NCI-H1436 (cell line): ENCODE results near the gene HOXA2.

Source experiments
- DNase-seq: peaks from one replicate; lab custom pipeline; 2025; lab: John Stamatoyannopoulos, UW

Gene HOXA2

DNA sequence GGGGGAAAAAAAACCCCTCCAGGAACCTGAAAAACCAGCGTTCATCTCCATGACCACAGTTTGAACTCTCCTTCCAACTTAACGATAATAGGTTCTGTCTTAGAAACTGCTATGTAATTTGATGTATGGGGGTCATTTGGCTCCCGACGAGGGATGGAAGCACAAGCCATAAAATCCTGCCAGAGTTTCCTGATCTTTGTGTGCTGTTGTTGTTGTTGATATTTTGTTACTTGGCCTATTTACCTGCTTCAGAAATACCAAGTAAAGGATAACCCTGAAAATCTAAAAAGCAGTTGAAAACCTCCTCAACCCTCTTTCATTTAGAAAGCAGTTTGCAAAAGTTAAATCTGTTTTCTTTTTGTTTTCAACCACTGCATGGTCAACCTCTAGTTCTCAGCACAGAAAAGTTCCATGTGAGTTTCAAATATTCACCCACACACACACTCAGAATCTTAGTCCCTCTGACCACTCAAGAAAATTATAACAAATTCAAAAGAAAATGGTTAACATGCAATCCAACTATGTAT is 9.3 kb upstream of the HOXA2 start:
- DNase-seq = no peak

- no peak for DNase-seq
Observed at GRCh38 chr7:27111042-27111750, 8.7 kb upstream of the HOXA2 start.

DNA sequence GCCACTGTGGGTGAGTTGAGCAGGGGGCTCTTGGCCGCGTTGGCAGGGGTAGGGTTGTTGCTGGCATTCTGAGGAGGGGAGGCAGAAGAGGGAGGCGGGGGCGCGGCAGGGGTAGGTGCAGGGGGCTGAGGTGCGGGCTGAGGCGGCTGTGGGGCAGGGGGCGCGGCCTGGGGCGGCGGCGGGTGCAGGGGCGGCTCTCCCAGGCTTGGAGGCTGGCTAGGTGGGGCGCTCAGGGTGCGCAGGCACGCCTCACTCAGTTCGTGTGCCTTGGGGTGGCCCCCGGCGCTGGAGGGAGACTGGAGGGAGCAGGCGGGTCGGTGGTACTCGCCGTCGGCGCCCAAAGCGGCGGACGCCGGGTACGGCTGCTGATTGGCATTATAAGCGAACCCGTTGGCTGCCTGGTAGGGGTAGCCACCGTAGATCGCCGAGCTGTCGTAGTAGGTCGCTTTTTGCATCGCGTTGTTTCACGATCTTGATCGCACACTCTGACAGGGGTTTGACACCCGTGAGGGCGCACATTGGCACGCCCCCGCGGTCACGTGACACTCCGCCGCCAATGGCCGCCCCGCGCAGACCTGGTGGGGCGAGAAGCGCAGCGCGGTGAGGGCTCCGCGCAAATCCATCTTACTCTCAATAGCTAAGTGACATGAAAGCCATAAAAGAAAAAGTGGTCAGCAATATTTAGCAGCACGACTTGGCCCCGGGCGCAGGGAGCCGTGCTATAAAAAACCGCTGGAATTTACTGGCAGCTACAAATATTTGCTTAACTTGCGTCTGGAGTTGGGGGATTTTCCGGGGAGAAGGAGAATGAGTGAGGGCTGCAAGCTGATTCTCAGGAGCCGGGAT is 7.9 kb upstream of the HOXA2 start:
- DNase-seq = no peak

- DNase-seq = no peak
Observed at GRCh38 chr7:27109466-27110185, 7.1 kb upstream of the HOXA2 start.

GRCh38 chr7:27108390-27109127 is 6.1 kb upstream of the HOXA2 start:
- DNase-seq = no peak

DNA sequence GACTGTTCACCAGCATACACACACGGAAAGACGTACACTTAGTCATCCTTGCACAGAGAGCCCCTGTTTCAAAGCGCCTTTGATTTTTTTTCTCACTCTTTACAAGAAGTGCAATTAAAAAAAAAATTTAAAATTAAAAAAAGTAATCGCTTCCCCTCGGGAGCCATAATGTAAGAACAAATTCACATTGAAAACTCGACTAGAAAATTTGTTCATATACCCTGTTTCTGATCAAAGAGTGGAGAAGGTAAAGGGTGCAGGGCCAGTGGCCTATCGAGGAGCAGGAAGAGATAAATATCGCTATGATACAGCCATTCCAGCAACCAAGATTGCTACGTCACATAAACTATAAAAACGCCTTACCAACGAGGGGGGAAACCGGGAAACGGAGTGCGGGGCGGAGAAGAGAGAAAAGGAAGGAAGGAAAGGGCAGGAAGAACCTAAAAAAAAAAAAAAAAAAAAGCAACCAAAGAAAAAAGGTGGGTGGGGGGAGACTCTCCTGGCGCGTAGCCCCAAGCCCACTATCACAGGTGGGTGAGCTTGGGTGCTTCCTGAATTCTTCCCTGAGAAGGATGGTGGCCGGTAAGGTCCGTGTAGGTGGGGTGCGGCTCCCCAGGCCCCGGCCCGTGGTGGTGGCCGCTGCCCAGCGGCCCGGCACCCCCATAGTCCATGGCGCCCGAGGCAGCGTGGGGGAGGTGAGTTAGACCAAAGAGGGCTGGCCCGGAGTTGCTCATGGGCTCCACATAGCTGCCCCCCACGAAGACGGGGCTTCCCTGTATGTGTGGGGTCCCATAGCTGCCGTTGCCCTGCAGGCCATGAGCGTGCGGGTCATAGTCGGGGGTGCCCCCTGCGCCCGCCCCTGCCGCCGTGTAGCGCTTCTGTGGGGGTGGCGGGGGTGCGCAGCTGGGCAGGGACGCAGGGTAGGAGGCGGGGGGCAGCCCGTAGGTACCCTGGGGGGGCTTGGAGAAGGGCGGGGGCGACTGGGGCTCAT is 5.2 kb upstream of the HOXA2 start:
- DNase-seq = no peak

- no peak for DNase-seq
Observed at GRCh38 chr7:27106901-27107240, 4.4 kb upstream of the HOXA2 start.

- no peak for DNase-seq
Observed at GRCh38 chr7:27106181-27106900, 3.9 kb upstream of the HOXA2 start.

DNA sequence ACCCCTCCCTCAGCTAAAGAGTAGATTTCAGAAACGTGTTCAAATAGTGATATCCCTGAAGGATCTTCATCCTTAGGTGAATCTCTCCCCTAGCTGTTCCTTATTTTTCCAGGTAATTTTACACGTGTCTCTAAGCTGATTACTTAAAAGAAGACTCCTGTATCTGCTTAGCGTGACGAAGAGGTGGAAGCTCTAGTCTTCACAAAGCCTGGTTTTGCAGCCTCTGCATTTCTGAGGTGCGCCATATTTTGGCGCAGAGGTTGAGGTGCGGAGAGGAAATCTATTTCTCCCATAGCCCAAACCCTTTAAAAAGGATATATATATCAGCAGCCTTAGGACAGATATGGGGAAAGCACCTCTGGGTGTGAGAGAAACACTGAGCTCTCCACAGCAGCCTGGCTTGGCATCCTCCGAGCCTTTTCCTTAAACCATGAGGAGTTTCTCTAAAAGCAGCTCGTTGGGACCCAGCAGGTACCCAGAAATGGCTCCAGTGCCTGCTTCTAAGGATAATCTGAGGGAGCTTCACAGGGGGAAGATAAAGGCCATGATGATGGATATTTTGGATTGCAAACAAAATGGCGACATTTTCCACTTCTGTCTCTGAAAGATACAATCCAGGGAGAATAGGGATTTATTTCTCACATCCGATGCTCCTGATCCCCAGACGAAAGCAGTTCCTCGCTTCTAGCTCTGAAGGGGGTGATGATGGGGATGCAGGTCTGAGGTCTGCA is 3.0 kb upstream of the HOXA2 start:
- no peak for DNase-seq

DNA sequence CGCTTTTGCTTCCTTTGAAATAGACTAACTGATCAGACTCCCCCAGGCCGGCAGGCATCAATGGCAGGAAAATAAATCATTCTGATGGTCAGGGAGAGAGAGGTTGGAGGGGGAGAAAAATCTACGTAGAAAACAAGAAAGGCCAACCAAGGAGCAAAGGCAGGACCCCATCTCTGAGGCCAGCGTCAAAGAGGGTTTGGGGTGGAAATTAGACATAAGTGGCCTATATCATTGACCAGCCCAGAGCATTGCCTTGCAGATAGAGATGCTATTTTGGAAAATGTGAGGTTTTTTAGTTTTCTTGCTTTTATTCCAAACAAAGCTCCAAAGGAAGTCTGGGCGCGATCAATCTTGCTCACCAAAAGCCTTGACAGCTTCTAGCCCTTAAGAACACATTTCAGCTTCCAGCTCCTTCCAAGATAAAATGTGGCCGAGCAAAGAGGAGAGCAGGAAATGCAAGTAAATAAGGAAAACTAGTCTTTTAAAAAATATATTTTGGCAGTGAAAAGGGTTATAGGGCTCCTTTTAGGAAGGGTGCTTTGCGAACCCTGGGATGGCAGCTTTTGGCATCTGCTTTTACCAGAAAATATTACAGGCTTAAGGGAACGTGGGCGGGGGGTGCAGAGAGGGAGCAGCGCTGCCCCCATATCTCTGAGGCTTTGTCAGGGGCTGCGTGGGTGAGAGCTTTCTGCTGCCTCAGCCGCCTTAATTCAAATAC is 2.0 kb upstream of the HOXA2 start:
- no peak for DNase-seq

GRCh38 chr7:27103489-27104226 is 1.2 kb upstream of the HOXA2 start:
- no peak for DNase-seq

- DNase-seq = no peak
Observed at GRCh38 chr7:27101957-27102580, 414 bp downstream of the HOXA2 start.

DNA sequence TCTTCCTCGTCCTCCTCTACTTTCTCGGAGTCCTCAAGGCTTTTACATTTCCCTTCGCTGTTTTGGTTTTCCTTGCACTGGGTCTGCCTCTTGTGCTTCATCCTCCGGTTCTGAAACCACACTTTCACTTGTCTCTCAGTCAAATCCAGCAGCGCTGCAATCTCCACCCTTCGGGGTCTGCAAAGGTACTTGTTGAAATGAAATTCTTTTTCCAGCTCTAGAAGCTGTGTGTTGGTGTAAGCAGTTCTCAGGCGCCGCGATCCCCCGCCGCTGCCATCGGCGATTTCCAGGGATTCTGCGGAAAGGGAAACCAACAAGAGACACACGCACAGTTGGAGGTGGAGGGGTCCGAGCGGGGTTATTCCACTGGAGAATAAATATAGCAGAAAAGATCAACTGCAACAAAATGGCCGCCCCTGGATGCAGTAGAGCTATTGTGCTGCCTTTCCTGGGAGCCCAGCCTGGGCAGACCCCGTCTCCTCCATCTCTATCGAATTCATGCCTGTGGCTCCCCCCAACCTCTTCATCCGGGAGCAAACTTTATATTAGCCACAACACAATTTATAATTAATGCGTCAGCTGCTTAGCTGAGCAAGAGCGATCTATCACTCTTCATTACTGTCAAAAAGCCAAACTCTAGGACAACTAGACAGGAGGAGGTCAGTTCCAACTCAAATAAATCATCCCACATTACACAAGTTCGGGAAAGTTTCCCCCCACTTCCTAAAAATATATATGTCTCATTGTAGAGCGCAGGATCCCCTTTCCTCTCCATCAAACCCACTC is 1.1 kb downstream of the HOXA2 start:
- DNase-seq = no peak

GRCh38 chr7:27100694-27101170 is 1.8 kb downstream of the HOXA2 start:
- DNase-seq = no peak

- no peak for DNase-seq
Observed at GRCh38 chr7:27099453-27100370, 2.8 kb downstream of the HOXA2 start.
